Activated B cell treated with CpG ODN at 0.5 μM for 24 hours (primary cell): Measurements from ENCODE around the gene NFIB. TPM values are rescaled to one million over a fixed set of nuclear protein-coding genes. Genes with fewer than 3 reads are reported as not detected.

ENCODE experiments used
- ATAC-seq: fragments of 200-7000 bp; cut with Tn5 transposase; one replicate; pipeline ENCODE4 v1.10.0; 2021; ENCODE audit warnings: low read depth, mild to moderate bottlenecking, moderate library complexity
- CTCF ChIA-PET: fragments of 350-600 bp; sonication (Branson Sonifier 250); formaldehyde crosslinking; loops from one replicate; lab custom pipeline; 2021; ENCODE audit warnings: antibody characterized with exemption; lab: Charles Lee
- POLR2A ChIA-PET: fragments of 350-600 bp; sonication (Branson Sonifier 250); formaldehyde crosslinking; loops from one replicate; lab custom pipeline; 2021; ENCODE audit warnings: antibody characterized with exemption; lab: Charles Lee
- DNase-seq: peaks from one replicate; pipeline ENCODE4 v3.0.0; 2022
- H3K27ac Mint-ChIP-seq: one replicate; pipeline ENCODE4 v1.8.0; 2020; ENCODE audit warnings: mixed read lengths
- H3K27me3 Mint-ChIP-seq: one replicate; pipeline ENCODE4 v1.8.0; 2021; ENCODE audit warnings: mixed read lengths
- H3K36me3 Mint-ChIP-seq: one replicate; pipeline ENCODE4 v1.8.0; 2021; ENCODE audit warnings: low read depth, mixed read lengths
- H3K4me1 Mint-ChIP-seq: one replicate; pipeline ENCODE4 v1.8.0; 2021; ENCODE audit warnings: mixed read lengths
- H3K4me3 Mint-ChIP-seq: one replicate; pipeline ENCODE4 v1.8.0; 2020; ENCODE audit warnings: mild to moderate bottlenecking, mixed read lengths
- H3K9me3 Mint-ChIP-seq: one replicate; pipeline ENCODE4 v1.8.0; 2020; ENCODE audit warnings: mixed read lengths
- CTCF ChIP-seq: fragments of 200-600 bp; IDR thresholded peaks from one replicate; pipeline ENCODE4 v1.8.0; 2022; ENCODE audit warnings: antibody characterized with exemption, mild to moderate bottlenecking
- intact Hi-C: fragments of 100-400 bp; cut with micrococcal nuclease; formaldehyde crosslinking; loops from one replicate; pipeline ENCODE4 v1.15.1; 2024
- total RNA-seq: library from RNA; stranded (reverse); gene quantifications from 2 replicates; pipeline ENCODE4 v1.2.3, GENCODE V29; 2022

Gene NFIB
- total RNA-seq, 1 donor from 2014 or later, result not detected

GRCh38 chr9:14153310-14153720 lies 160.6 kb downstream of the NFIB start:
- no peak for TF ChIP-seq CTCF
- no peak for DNase-seq
- Mint-ChIP-seq H3K9me3 (no peaks in the 10 kb centered on the region), H3K27me3 (no peaks in the 10 kb centered on the region), H3K4me3 (no peak overlapping the region), H3K36me3 (no peaks in the 10 kb centered on the region), H3K4me1 (no peaks in the 10 kb centered on the region), H3K27ac (no peak overlapping the region)
- intact Hi-C loops, result no loop called here
- ATAC-seq, result no peak
- ChIA-PET CTCF (no interaction called here), POLR2A (no interaction called here)

DNA sequence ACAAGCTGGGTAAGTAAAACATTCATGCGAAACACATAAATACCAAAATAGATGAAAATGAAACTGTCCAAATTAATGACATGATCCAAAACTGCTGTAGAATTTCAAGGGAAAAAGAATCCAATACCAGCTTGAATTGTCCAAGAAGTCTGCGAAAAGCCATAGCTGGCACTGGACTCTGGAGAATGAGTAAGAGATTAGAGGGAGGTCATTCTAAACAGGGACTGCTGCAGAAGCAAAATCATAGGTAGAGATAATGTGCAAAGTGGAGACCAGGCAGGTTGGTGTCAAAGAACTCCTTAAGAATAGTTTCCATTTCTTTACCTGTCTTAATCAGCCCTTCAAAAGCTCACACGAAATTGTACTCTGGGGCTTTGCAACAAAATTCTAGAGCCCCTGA lies 162.5 kb downstream of the NFIB start:
- intact Hi-C loops, result no loop called here

GRCh38 chr9:14148501-14149103 lies 165.3 kb downstream of the NFIB start:
- CTCF ChIA-PET, result interaction anchor here (0.5 kb wide), 1 partner anchor 277 kb away, joined by 6 read pairs; no protein-coding TSS in a partner anchor
- Mint-ChIP-seq H3K4me1 (no peaks in the 10 kb centered on the region), H3K9me3 (no peaks in the 10 kb centered on the region), H3K36me3 (no peaks in the 10 kb centered on the region), H3K4me3 (no peak overlapping the region), H3K27me3 (no peaks in the 10 kb centered on the region), H3K27ac (no peak overlapping the region)
- ATAC-seq, result no peak
- TF ChIP-seq CTCF, result no peak
- intact Hi-C loops, result no loop called here
- POLR2A ChIA-PET, result no interaction called here
- DNase-seq, result no peak

More for the DNA sequence above, 162.5 kb downstream of the NFIB start:
- no peak overlapping the region for H3K27ac Mint-ChIP-seq
- no peak for DNase-seq
- H3K4me3 Mint-ChIP-seq, result no peak overlapping the region
- no peaks in the 10 kb centered on the region for H3K9me3 Mint-ChIP-seq
- POLR2A ChIA-PET, result no interaction called here
- no peaks in the 10 kb centered on the region for H3K4me1 Mint-ChIP-seq
- no peaks in the 10 kb centered on the region for H3K27me3 Mint-ChIP-seq
- ATAC-seq, result no peak
- CTCF ChIA-PET, result no interaction called here
- no peak for TF ChIP-seq CTCF
- H3K36me3 Mint-ChIP-seq, result no peaks in the 10 kb centered on the region

- ChIA-PET CTCF (no interaction called here), POLR2A (no interaction called here)
- Mint-ChIP-seq H3K9me3 (no peaks in the 10 kb centered on the region), H3K36me3 (no peaks in the 10 kb centered on the region), H3K4me1 (no peaks in the 10 kb centered on the region), H3K27ac (no peak overlapping the region), H3K27me3 (no peaks in the 10 kb centered on the region), H3K4me3 (no peak overlapping the region)
- no peak for TF ChIP-seq CTCF
- intact Hi-C loops, result no loop called here
- no peak for DNase-seq
- no peak for ATAC-seq
Observed at GRCh38 chr9:14147738-14148137, 166.2 kb downstream of the NFIB start.

GRCh38 chr9:14146201-14146874 lies 167.6 kb downstream of the NFIB start:
- no peaks in the 10 kb centered on the region for H3K27me3 Mint-ChIP-seq
- DNase-seq (no peak), ATAC-seq (no peak)
- ChIA-PET POLR2A (no interaction called here), CTCF (no interaction called here)
- TF ChIP-seq CTCF, result no peak
- H3K4me1 Mint-ChIP-seq, result no peaks in the 10 kb centered on the region
- intact Hi-C loops, result no loop called here
- H3K9me3 Mint-ChIP-seq, result no peaks in the 10 kb centered on the region
- H3K36me3 Mint-ChIP-seq, result no peaks in the 10 kb centered on the region
- no peak overlapping the region for H3K4me3 Mint-ChIP-seq
- H3K27ac Mint-ChIP-seq, result no peak overlapping the region
